ENCODE data around the gene HK3.

Gene HK3

GRCh38 chr5:176851871-176852658, 47.1 kb downstream of the HK3 start:
- H3K27ac ChIP-seq: no peak overlapping the region
- TF ChIP-seq ZFX (IDR thresholded peaks at IDR 0.05; ENCODE audit: borderline replicate concordance) (no peak), CTCF (IDR thresholded peaks at IDR 0.05) (no peak)

- no peak overlapping the region for H3K27ac ChIP-seq
- no peak for TF ChIP-seq ZFX (IDR thresholded peaks at IDR 0.05; ENCODE audit: borderline replicate concordance)
- TF ChIP-seq CTCF (IDR thresholded peaks at IDR 0.05): no peak
These were observed 47.8 kb downstream of the HK3 start for GRCh38 chr5:176851380-176851779.

GRCh38 chr5:176850371-176851245, 48.5 kb downstream of the HK3 start:
- H3K27ac ChIP-seq: no peak overlapping the region
- TF ChIP-seq CTCF (IDR thresholded peaks at IDR 0.05): no peak
- no peak for TF ChIP-seq ZFX (IDR thresholded peaks at IDR 0.05; ENCODE audit: borderline replicate concordance)

- TF ChIP-seq ZFX (IDR thresholded peaks at IDR 0.05; ENCODE audit: borderline replicate concordance): no peak
- no peak for TF ChIP-seq CTCF (IDR thresholded peaks at IDR 0.05)
- H3K27ac ChIP-seq: no peak overlapping the region
These were observed 49.4 kb downstream of the HK3 start for GRCh38 chr5:176849611-176850227.

- H3K27ac ChIP-seq: no peak overlapping the region
- TF ChIP-seq ZFX (IDR thresholded peaks at IDR 0.05; ENCODE audit: borderline replicate concordance) (no peak), CTCF (IDR thresholded peaks at IDR 0.05) (no peak)
These were observed 50.5 kb downstream of the HK3 start for GRCh38 chr5:176848651-176849050.

GRCh38 chr5:176847726-176848290, 51.3 kb downstream of the HK3 start:
- no peak for TF ChIP-seq ZFX (IDR thresholded peaks at IDR 0.05; ENCODE audit: borderline replicate concordance)
- no peak for TF ChIP-seq CTCF (IDR thresholded peaks at IDR 0.05)
- H3K27ac ChIP-seq: no peak overlapping the region
